Liver (tissue), 9 donors: ENCODE measurements around the gene ELK4. TPM values are rescaled to one million over a fixed set of nuclear protein-coding genes. Genes with fewer than 3 reads are reported as not detected.

Experiments used
- DNase-seq: peaks from one replicate; pipeline ENCODE4 v3.0.0-alpha.2; 2017; ENCODE audit warnings: low spot score
- H3K27ac ChIP-seq, 2 donors: one replicate each; pipeline ENCODE4 v1.7.0; 2013; ENCODE audit warnings: inconsistent platforms in 2 of 2, low read length in 2 of 2, control low read depth in 1 of 2, low read depth in 1 of 2, mild to moderate bottlenecking in 1 of 2
- H3K27me3 ChIP-seq, 4 donors: one replicate each; pipeline versions ENCODE4 v1.6.1 to v1.7.0; 2013; ENCODE audit warnings: low read length in 3 of 4, inconsistent platforms in 1 of 4, mild to moderate bottlenecking in 1 of 4, moderate library complexity in 1 of 4; ENCODE audit not compliant: control insufficient read depth in 4 of 4, insufficient read depth in 4 of 4
- H3K36me3 ChIP-seq, 4 donors: one replicate each; pipeline versions ENCODE4 v1.6.1 to v1.7.0; 2013; ENCODE audit warnings: low read length in 3 of 4, mild to moderate bottlenecking in 3 of 4, low read depth in 1 of 4, moderate library complexity in 1 of 4; ENCODE audit not compliant: control insufficient read depth in 4 of 4, insufficient read depth in 3 of 4
- H3K4me1 ChIP-seq, 4 donors: one replicate each; pipeline versions ENCODE4 v1.6.1 to v1.7.0; 2013; ENCODE audit warnings: low read length in 3 of 4, mild to moderate bottlenecking in 3 of 4, moderate library complexity in 1 of 4; ENCODE audit not compliant: control insufficient read depth in 4 of 4, insufficient read depth in 4 of 4
- H3K4me3 ChIP-seq, 3 donors: one replicate each; pipeline versions ENCODE4 v1.6.1 to v1.7.0; 2013; ENCODE audit warnings: low read length in 3 of 3, control low read depth in 1 of 3, low read depth in 1 of 3, mild to moderate bottlenecking in 1 of 3
- H3K9ac ChIP-seq, 2 donors: one replicate each; pipeline ENCODE4 v1.7.0; 2013; ENCODE audit warnings: low read length in 2 of 2, mild to moderate bottlenecking in 2 of 2, moderate library complexity in 2 of 2, control low read depth in 1 of 2, low read depth in 1 of 2
- H3K9me3 ChIP-seq, 4 donors: one replicate each; pipeline versions ENCODE4 v1.6.1 to v1.7.0; 2013; ENCODE audit warnings: low read length in 3 of 4; ENCODE audit not compliant: control insufficient read depth in 4 of 4
- EGR1 ChIP-seq, 2 donors: IDR thresholded peaks; 2 replicates each; pipeline ENCODE4 v1.6.1; 2016 to 2018; ENCODE audit warnings: antibody characterized with exemption in 2 of 2, low read depth in 2 of 2
- FOXA1 ChIP-seq: IDR thresholded peaks from 2 replicates; pipeline ENCODE4 v1.6.1; 2016; ENCODE audit warnings: antibody characterized with exemption
- FOXA2 ChIP-seq: IDR thresholded peaks from 2 replicates; pipeline ENCODE4 v1.6.1; 2016; ENCODE audit warnings: antibody characterized with exemption
- GABPA ChIP-seq, 2 donors: IDR thresholded peaks in 1 of 2; conservative IDR thresholded peaks in 1 of 2; 2 replicates each; pipeline ENCODE4 v1.6.1; 2016; ENCODE audit warnings: antibody characterized with exemption in 2 of 2, mild to moderate bottlenecking in 1 of 2, moderate library complexity in 1 of 2
- HNF4A ChIP-seq, 2 donors: conservative IDR thresholded peaks; 2 replicates each; pipeline ENCODE4 v1.6.1; 2016; ENCODE audit warnings: antibody characterized with exemption in 2 of 2, mild to moderate bottlenecking in 2 of 2
- HNF4G ChIP-seq: IDR thresholded peaks from 2 replicates; pipeline ENCODE4 v1.6.1; 2016; ENCODE audit warnings: antibody characterized with exemption
- JUND ChIP-seq, 2 donors: IDR thresholded peaks; 2 replicates each; pipeline ENCODE4 v1.6.1; 2016; ENCODE audit warnings: antibody characterized with exemption in 2 of 2
- MAX ChIP-seq: IDR thresholded peaks from 2 replicates; pipeline ENCODE4 v1.6.1; 2016; ENCODE audit warnings: antibody characterized with exemption
- NR2F2 ChIP-seq: IDR thresholded peaks from 2 replicates; pipeline ENCODE4 v1.6.1; 2016; ENCODE audit warnings: antibody characterized with exemption
- RAD21 ChIP-seq, 2 donors: IDR thresholded peaks; 2 replicates each; pipeline ENCODE4 v1.6.1; 2016; ENCODE audit warnings: antibody characterized with exemption in 2 of 2, mild to moderate bottlenecking in 2 of 2
- RXRA ChIP-seq, 2 donors: IDR thresholded peaks; 2 replicates each; pipeline ENCODE4 v1.6.1; 2017 to 2018; ENCODE audit warnings: antibody characterized with exemption in 2 of 2, mild to moderate bottlenecking in 1 of 2
- SP1 ChIP-seq: IDR thresholded peaks from 2 replicates; pipeline ENCODE4 v1.6.1; 2018; ENCODE audit warnings: antibody characterized with exemption, mild to moderate bottlenecking
- TAF1 ChIP-seq: conservative IDR thresholded peaks from 2 replicates; pipeline ENCODE4 v1.6.1; 2016; ENCODE audit warnings: antibody characterized with exemption, mild to moderate bottlenecking
- YY1 ChIP-seq: IDR thresholded peaks from 2 replicates; pipeline ENCODE4 v1.6.1; 2016; ENCODE audit warnings: antibody characterized with exemption, mild to moderate bottlenecking
- ZBTB33 ChIP-seq: IDR thresholded peaks from 2 replicates; pipeline ENCODE4 v1.6.1; 2016; ENCODE audit warnings: antibody characterized with exemption
- WGBS: extraction: QIAGEN DNeasy Blood & Tissue Kit; methylation state at CpG from one replicate; pipeline ENCODE4 v1.1.7; 2013; 5-methylcytosine and 5-hydroxymethylcytosine counted together
- polyA plus RNA-seq, 2 donors: library from polyadenylated mRNA; stranded (reverse) in 1 of 2; unstranded in 1 of 2; fragments of 200-250 nt in 1 of 2; fragments of >200 nt in 1 of 2; fragmentation: Nextera tagmentation in 1 of 2; extraction: Ambion mirVana in 1 of 2; gene quantifications; one replicate each; pipeline versions ENCODE4 v1.2.1 to v1.2.3, GENCODE V29; 2013 to 2015
- total RNA-seq, 2 donors: library from RNA; depleted of rRNA; stranded (reverse); fragments of >200 nt; gene quantifications; one replicate each; pipeline ENCODE4 v1.2.3, GENCODE V29; 2014
- TF ChIP-seq, protein P1 (sequence below): IDR thresholded peaks from 2 replicates; pipeline ENCODE4 v1.6.1; 2016; ENCODE audit warnings: antibody characterized with exemption
- TF ChIP-seq, protein P2 (sequence below): fragments of 150-350 bp; IDR thresholded peaks from 2 replicates; pipeline ENCODE4 v1.5.1; 2017; ENCODE audit warnings: improper control_type of control experiment, low read depth, low read length; ENCODE audit not compliant: missing input control
- TF ChIP-seq, protein P3 (sequence below): IDR thresholded peaks from 2 replicates; pipeline ENCODE4 v1.6.1; 2016; ENCODE audit warnings: antibody characterized with exemption, mild to moderate bottlenecking
- donor health status: healthy.
- donor health status: healthy.
- donor health status: healthy.
- donor health status: healthy.
- donor health status: healthy.

The ELK4 gene
- total and polyA plus RNA-seq, 4 donors, result 3.5 to 20.2 (median 6.9) TPM

DNA sequence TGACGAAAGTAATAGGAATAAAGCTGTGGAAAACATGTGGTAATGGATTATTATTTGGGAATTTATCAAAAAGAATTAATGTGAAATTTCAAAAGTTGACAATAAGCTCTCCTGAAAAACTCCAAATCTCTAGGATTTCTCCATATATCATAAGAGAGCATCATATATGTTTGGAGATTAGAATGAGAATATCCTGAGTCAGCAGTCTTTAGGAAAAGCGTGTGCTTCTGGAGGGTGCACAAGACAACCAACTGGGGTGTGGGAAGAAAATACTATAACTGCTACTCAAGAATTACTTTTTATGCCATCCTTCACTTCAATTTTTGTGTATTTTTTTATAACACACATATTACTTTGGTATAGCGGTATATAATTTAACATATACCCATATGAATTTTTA is 19.7 kb downstream of the ELK4 start:
- no peak for DNase-seq
- Histone ChIP-seq H3K27ac (no peak overlapping the region), H3K27me3 (no peaks in the 10 kb centered on the region), H3K4me1 (peaks cover 5 to 12% (median 10%) of the 10 kb centered on the region in 4 donors), H3K9ac (no peak overlapping the region), H3K4me3 (no peak overlapping the region), H3K9me3 (no peaks in the 10 kb centered on the region), H3K36me3 (peaks cover 2 to 20% (median 15%) of the 10 kb centered on the region in 4 donors)
- TF ChIP-seq FOXA1, result no peak
- TF ChIP-seq NR2F2, result no peak
- no peak for TF ChIP-seq FOXA2
- TF ChIP-seq, protein P1, sequence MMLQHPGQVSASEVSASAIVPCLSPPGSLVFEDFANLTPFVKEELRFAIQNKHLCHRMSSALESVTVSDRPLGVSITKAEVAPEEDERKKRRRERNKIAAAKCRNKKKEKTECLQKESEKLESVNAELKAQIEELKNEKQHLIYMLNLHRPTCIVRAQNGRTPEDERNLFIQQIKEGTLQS, result no peak
- TF ChIP-seq, protein P2, sequence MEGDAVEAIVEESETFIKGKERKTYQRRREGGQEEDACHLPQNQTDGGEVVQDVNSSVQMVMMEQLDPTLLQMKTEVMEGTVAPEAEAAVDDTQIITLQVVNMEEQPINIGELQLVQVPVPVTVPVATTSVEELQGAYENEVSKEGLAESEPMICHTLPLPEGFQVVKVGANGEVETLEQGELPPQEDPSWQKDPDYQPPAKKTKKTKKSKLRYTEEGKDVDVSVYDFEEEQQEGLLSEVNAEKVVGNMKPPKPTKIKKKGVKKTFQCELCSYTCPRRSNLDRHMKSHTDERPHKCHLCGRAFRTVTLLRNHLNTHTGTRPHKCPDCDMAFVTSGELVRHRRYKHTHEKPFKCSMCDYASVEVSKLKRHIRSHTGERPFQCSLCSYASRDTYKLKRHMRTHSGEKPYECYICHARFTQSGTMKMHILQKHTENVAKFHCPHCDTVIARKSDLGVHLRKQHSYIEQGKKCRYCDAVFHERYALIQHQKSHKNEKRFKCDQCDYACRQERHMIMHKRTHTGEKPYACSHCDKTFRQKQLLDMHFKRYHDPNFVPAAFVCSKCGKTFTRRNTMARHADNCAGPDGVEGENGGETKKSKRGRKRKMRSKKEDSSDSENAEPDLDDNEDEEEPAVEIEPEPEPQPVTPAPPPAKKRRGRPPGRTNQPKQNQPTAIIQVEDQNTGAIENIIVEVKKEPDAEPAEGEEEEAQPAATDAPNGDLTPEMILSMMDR, result no peak
- TF ChIP-seq HNF4G, result no peak
- TF ChIP-seq RAD21 (IDR thresholded peaks at IDR 0.05), result no peak
- no peak for TF ChIP-seq JUND (IDR thresholded peaks at IDR 0.05)
- no peak for TF ChIP-seq TAF1
- no peak for TF ChIP-seq ZBTB33
- no peak for TF ChIP-seq RXRA (IDR thresholded peaks at IDR 0.05)
- TF ChIP-seq GABPA (IDR thresholded peaks at IDR 0.05 in 1 of 2, conservative IDR thresholded peaks at IDR 0.05 in 1 of 2), result no peak
- no peak for TF ChIP-seq EGR1 (IDR thresholded peaks at IDR 0.05; ENCODE audit: low read depth in 2 of 2)
- no peak for TF ChIP-seq SP1
- TF ChIP-seq MAX, result no peak
- TF ChIP-seq, protein P3, sequence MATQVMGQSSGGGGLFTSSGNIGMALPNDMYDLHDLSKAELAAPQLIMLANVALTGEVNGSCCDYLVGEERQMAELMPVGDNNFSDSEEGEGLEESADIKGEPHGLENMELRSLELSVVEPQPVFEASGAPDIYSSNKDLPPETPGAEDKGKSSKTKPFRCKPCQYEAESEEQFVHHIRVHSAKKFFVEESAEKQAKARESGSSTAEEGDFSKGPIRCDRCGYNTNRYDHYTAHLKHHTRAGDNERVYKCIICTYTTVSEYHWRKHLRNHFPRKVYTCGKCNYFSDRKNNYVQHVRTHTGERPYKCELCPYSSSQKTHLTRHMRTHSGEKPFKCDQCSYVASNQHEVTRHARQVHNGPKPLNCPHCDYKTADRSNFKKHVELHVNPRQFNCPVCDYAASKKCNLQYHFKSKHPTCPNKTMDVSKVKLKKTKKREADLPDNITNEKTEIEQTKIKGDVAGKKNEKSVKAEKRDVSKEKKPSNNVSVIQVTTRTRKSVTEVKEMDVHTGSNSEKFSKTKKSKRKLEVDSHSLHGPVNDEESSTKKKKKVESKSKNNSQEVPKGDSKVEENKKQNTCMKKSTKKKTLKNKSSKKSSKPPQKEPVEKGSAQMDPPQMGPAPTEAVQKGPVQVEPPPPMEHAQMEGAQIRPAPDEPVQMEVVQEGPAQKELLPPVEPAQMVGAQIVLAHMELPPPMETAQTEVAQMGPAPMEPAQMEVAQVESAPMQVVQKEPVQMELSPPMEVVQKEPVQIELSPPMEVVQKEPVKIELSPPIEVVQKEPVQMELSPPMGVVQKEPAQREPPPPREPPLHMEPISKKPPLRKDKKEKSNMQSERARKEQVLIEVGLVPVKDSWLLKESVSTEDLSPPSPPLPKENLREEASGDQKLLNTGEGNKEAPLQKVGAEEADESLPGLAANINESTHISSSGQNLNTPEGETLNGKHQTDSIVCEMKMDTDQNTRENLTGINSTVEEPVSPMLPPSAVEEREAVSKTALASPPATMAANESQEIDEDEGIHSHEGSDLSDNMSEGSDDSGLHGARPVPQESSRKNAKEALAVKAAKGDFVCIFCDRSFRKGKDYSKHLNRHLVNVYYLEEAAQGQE, result no peak
- no peak for TF ChIP-seq YY1
- no peak for TF ChIP-seq HNF4A (conservative IDR thresholded peaks at IDR 0.05)
- 99% methylated on average over 3 of the region's 3 CpGs for WGBS
